Endodermal cell (in vitro differentiated cells): Measurements from ENCODE around the gene FAM3D. TPM values are rescaled to one million over a fixed set of nuclear protein-coding genes. Genes with fewer than 3 reads are reported as not detected.

ENCODE experiments used
- DNase-seq: peaks from one replicate; pipeline ENCODE4 v3.0.0-alpha.2; 2017
- H3K27ac ChIP-seq: 2 replicates; pipeline ENCODE4 v1.5.1; 2013; ENCODE audit warnings: mild to moderate bottlenecking, low read depth, low read length, moderate library complexity
- H3K27me3 ChIP-seq: 2 replicates; pipeline ENCODE4 v1.6.1; 2013; ENCODE audit warnings: mild to moderate bottlenecking, low read length, moderate library complexity; ENCODE audit not compliant: insufficient read depth, control insufficient read depth, poor library complexity, severe bottlenecking
- H3K36me3 ChIP-seq: 2 replicates; pipeline ENCODE4 v1.7.0; 2013; ENCODE audit warnings: mild to moderate bottlenecking, low read length, moderate library complexity; ENCODE audit not compliant: control insufficient read depth, insufficient read depth
- H3K4me1 ChIP-seq: one replicate; pipeline ENCODE4 v1.7.0; 2013; ENCODE audit warnings: low read length; ENCODE audit not compliant: control insufficient read depth, insufficient read depth
- H3K4me3 ChIP-seq: 2 replicates; pipeline ENCODE4 v1.5.1; 2013; ENCODE audit warnings: mild to moderate bottlenecking, low read length, moderate library complexity
- H3K9ac ChIP-seq: 2 replicates; pipeline ENCODE4 v1.6.1; 2013; ENCODE audit warnings: mild to moderate bottlenecking, low read length, moderate library complexity; ENCODE audit not compliant: poor library complexity, severe bottlenecking; ENCODE audit errors: extremely low read depth
- H3K9me3 ChIP-seq: 2 replicates; pipeline ENCODE4 v1.6.1; 2013; ENCODE audit warnings: mild to moderate bottlenecking, low read length, moderate library complexity; ENCODE audit not compliant: control insufficient read depth
- H3K27ac Mint-ChIP-seq: 2 replicates; pipeline ENCODE4 v1.8.0; 2020; ENCODE audit warnings: mixed read lengths
- H3K27me3 Mint-ChIP-seq: 2 replicates; pipeline ENCODE4 v1.8.0; 2021; ENCODE audit warnings: mild to moderate bottlenecking, mixed read lengths; ENCODE audit not compliant: insufficient read depth
- H3K36me3 Mint-ChIP-seq: 2 replicates; pipeline ENCODE4 v1.8.0; 2020; ENCODE audit warnings: low read depth, mixed read lengths
- H3K4me1 Mint-ChIP-seq: 2 replicates; pipeline ENCODE4 v1.8.0; 2020; ENCODE audit warnings: mixed read lengths
- H3K4me3 Mint-ChIP-seq: 2 replicates; pipeline ENCODE4 v1.8.0; 2020; ENCODE audit warnings: mild to moderate bottlenecking, moderate library complexity, mixed read lengths
- H3K9me3 Mint-ChIP-seq: 2 replicates; pipeline ENCODE4 v1.8.0; 2020; ENCODE audit warnings: mild to moderate bottlenecking, mixed read lengths
- CTCF ChIP-seq: fragments of 200-600 bp; sonication (generic); conservative IDR thresholded peaks from 2 replicates; pipeline ENCODE4 v1.5.0; 2021; ENCODE audit warnings: antibody characterized with exemption, mild to moderate bottlenecking
- WGBS, 2 experiments: methylation state at CpG; one replicate each; pipeline versions ENCODE4 v1.1.5 to v1.1.7; 2013; ENCODE audit warnings: missing lambda C conversion rate in 2 of 2, mixed read lengths in 1 of 2; ENCODE audit not compliant: insufficient coverage in 1 of 2, insufficient read length in 1 of 2; 5-methylcytosine and 5-hydroxymethylcytosine counted together
- total RNA-seq, 2 donors: library from RNA; stranded (reverse); fragmentation: NEBNext Ultra II Directional in 1 of 2; extraction: Animal tissue kit (Norgen Biotek cat#: 25700) in 1 of 2; gene quantifications; 2 replicates in 1 of 2; 3 replicates in 1 of 2; pipeline ENCODE4 v1.2.1, GENCODE V29; 2021

Gene FAM3D
- total RNA-seq, 2 donors from 2014 or later = not detected

- Histone ChIP-seq H3K9ac (no peak overlapping the region), H3K9me3 (no peaks in the 10 kb centered on the region), H3K36me3 (no peaks in the 10 kb centered on the region), H3K4me1 (no peaks in the 10 kb centered on the region), H3K27me3 (peaks cover 12% of the 10 kb centered on the region), H3K27ac (no peak overlapping the region), H3K4me3 (no peak overlapping the region)
- Mint-ChIP-seq H3K9me3 (no peaks in the 10 kb centered on the region), H3K27me3 (peaks cover 15% of the 10 kb centered on the region), H3K4me3 (no peak overlapping the region), H3K36me3 (no peaks in the 10 kb centered on the region), H3K27ac (no peak overlapping the region), H3K4me1 (peaks cover 1% of the 10 kb centered on the region)
- WGBS, 2 experiments = 92 to 94% methylated on average over 4 to 6 of the region's 6 CpGs
- no peak for TF ChIP-seq CTCF
- no peak for DNase-seq
These were observed 12.1 kb downstream of the FAM3D start for GRCh38 chr3:58654466-58654865.

GRCh38 chr3:58652624-58653023, 13.9 kb downstream of the FAM3D start:
- Mint-ChIP-seq H3K4me1 (no peaks in the 10 kb centered on the region), H3K27ac (no peak overlapping the region), H3K9me3 (peaks cover 3% of the 10 kb centered on the region), H3K4me3 (no peak overlapping the region), H3K36me3 (no peaks in the 10 kb centered on the region), H3K27me3 (peaks cover 15% of the 10 kb centered on the region)
- Histone ChIP-seq H3K27ac (no peak overlapping the region), H3K9ac (no peak overlapping the region), H3K36me3 (no peaks in the 10 kb centered on the region), H3K9me3 (no peaks in the 10 kb centered on the region), H3K4me3 (no peak overlapping the region), H3K4me1 (no peaks in the 10 kb centered on the region), H3K27me3 (peaks cover 12% of the 10 kb centered on the region)
- WGBS, 2 experiments = 59 to 83% methylated on average over 1 to 2 of the region's 2 CpGs
- TF ChIP-seq CTCF = no peak
- no peak for DNase-seq

GRCh38 chr3:58651276-58651675, 15.3 kb downstream of the FAM3D start:
- DNase-seq = no peak
- peaks cover 12% of the 10 kb centered on the region for H3K27me3 Mint-ChIP-seq
- no peaks in the 10 kb centered on the region for H3K4me1 Mint-ChIP-seq
- H3K27me3 ChIP-seq = peaks cover 12% of the 10 kb centered on the region
- H3K4me3 Mint-ChIP-seq = no peak overlapping the region
- no peak overlapping the region for H3K4me3 ChIP-seq
- H3K9me3 Mint-ChIP-seq = peaks cover 3% of the 10 kb centered on the region
- no peaks in the 10 kb centered on the region for H3K9me3 ChIP-seq
- TF ChIP-seq CTCF = no peak
- no peaks in the 10 kb centered on the region for H3K4me1 ChIP-seq
- no peaks in the 10 kb centered on the region for H3K36me3 Mint-ChIP-seq
- H3K9ac ChIP-seq = no peak overlapping the region
- no peak overlapping the region for H3K27ac ChIP-seq
- H3K36me3 ChIP-seq = no peaks in the 10 kb centered on the region
- no peak overlapping the region for H3K27ac Mint-ChIP-seq
